Measurements from ENCODE around the gene DDX19B.
A peak's percentile ranks its signal among the peaks of the same experiment; 100 is the strongest.
"Not testable (repeated sequence)": the region's sequence is repeated elsewhere in the genome, so short reads cannot be mapped to it uniquely, and the experiment has no call there.

DDX19B gene

GRCh38 chr16:70298988-70299938 is at the start of gene DDX19B:
TSS of gene DDX19B (plus strand) at chr16:70299186. CDS start at chr16:70299298, 112 bp downstream.
- peak; percentile 36 for DNase-seq (ENCODE audit: low read depth)

GRCh38 chr16:70249697-70250096 is 49.3 kb upstream of the DDX19B start:
- not testable (repeated sequence) for DNase-seq (ENCODE audit: low read depth)

- no peak for DNase-seq (ENCODE audit: low read depth)
These were observed 48.0 kb upstream of the DDX19B start for GRCh38 chr16:70250748-70251628.

- DNase-seq (ENCODE audit: low read depth), result peak; percentile 86
These were observed 47.2 kb upstream of the DDX19B start, which contains the start of gene EXOSC6 for GRCh38 chr16:70251629-70252354. TSS of gene EXOSC6 (minus strand) at chr16:70251940. CDS start at chr16:70251900, 40 bp downstream.

- no peak for DNase-seq (ENCODE audit: low read depth)
These were observed 46.5 kb upstream of the DDX19B start for GRCh38 chr16:70252355-70252988.

- no peak for DNase-seq (ENCODE audit: low read depth)
These were observed 45.5 kb upstream of the DDX19B start for GRCh38 chr16:70253291-70254106.

- DNase-seq (ENCODE audit: low read depth), result no peak
These were observed 44.6 kb upstream of the DDX19B start for GRCh38 chr16:70254180-70254964.

GRCh38 chr16:70254965-70255286 is 44.1 kb upstream of the DDX19B start:
- no peak for DNase-seq (ENCODE audit: low read depth)

GRCh38 chr16:70255574-70255973 is 43.4 kb upstream of the DDX19B start:
- no peak for DNase-seq (ENCODE audit: low read depth)

GRCh38 chr16:70257391-70257790 is 41.6 kb upstream of the DDX19B start:
- no peak for DNase-seq (ENCODE audit: low read depth)

- DNase-seq (ENCODE audit: low read depth), result no peak
These were observed 40.9 kb upstream of the DDX19B start for GRCh38 chr16:70258065-70258464.

- DNase-seq (ENCODE audit: low read depth), result no peak
These were observed 40.0 kb upstream of the DDX19B start for GRCh38 chr16:70258946-70259345.

GRCh38 chr16:70259903-70260302 is 39.1 kb upstream of the DDX19B start:
- DNase-seq (ENCODE audit: low read depth), result not testable (repeated sequence)

- no peak for DNase-seq (ENCODE audit: low read depth)
These were observed 31.5 kb upstream of the DDX19B start for GRCh38 chr16:70267516-70267915.

- not testable (repeated sequence) for DNase-seq (ENCODE audit: low read depth)
These were observed 31.1 kb upstream of the DDX19B start for GRCh38 chr16:70267922-70268321.

GRCh38 chr16:70269471-70269870 is 29.5 kb upstream of the DDX19B start:
- no peak for DNase-seq (ENCODE audit: low read depth)

GRCh38 chr16:70270176-70270575 is 28.8 kb upstream of the DDX19B start:
- DNase-seq (ENCODE audit: low read depth), result no peak

GRCh38 chr16:70271696-70272095 is 27.3 kb upstream of the DDX19B start:
- DNase-seq (ENCODE audit: low read depth), result no peak

- DNase-seq (ENCODE audit: low read depth), result no peak
These were observed 22.6 kb upstream of the DDX19B start for GRCh38 chr16:70276392-70276791.
